KMS-11 (cell line): ENCODE results near the gene HSPA12B.

Experiments
- H2AFZ ChIP-seq: fragments of 200-600 bp; sonication (generic); 2 replicates; pipeline ENCODE4 v1.6.1; 2016; ENCODE audit warnings: antibody characterized with exemption, mixed run types, low read depth
- H3K27ac ChIP-seq: fragments of 200-600 bp; sonication (generic); 2 replicates; pipeline ENCODE4 v1.6.1; 2016; ENCODE audit warnings: mild to moderate bottlenecking, mixed run types
- H3K27me3 ChIP-seq: fragments of 200-600 bp; sonication (generic); 2 replicates; pipeline ENCODE4 v1.6.1; 2017; ENCODE audit warnings: mild to moderate bottlenecking, low read depth, mixed run types, moderate library complexity; ENCODE audit not compliant: insufficient read depth
- H3K36me3 ChIP-seq: fragments of 200-600 bp; sonication (generic); 2 replicates; pipeline ENCODE4 v1.6.1; 2017; ENCODE audit warnings: mild to moderate bottlenecking, mixed run types; ENCODE audit not compliant: insufficient read depth
- H3K4me1 ChIP-seq: fragments of 200-600 bp; sonication (generic); 2 replicates; pipeline ENCODE4 v1.6.1; 2016; ENCODE audit warnings: mild to moderate bottlenecking, low read depth, mixed run types; ENCODE audit not compliant: poor library complexity, severe bottlenecking
- H3K4me2 ChIP-seq: fragments of 200-600 bp; sonication (generic); 2 replicates; pipeline ENCODE4 v1.7.0; 2016; ENCODE audit warnings: mild to moderate bottlenecking, mixed run types
- H3K4me3 ChIP-seq: fragments of 200-600 bp; sonication (generic); IDR thresholded peaks from 2 replicates; pipeline ENCODE4 v1.6.1; 2017; ENCODE audit warnings: low read depth, low read length, mixed read lengths; ENCODE audit not compliant: insufficient read depth
- H3K79me2 ChIP-seq: fragments of 200-600 bp; sonication (generic); 2 replicates; pipeline ENCODE4 v1.6.1; 2016; ENCODE audit warnings: low read depth, mixed run types; ENCODE audit not compliant: insufficient read depth
- H3K9ac ChIP-seq: fragments of 200-600 bp; sonication (generic); 2 replicates; pipeline ENCODE4 v1.6.1; 2016; ENCODE audit warnings: mild to moderate bottlenecking, mixed run types
- H4K20me1 ChIP-seq: fragments of 200-600 bp; sonication (generic); 2 replicates; pipeline ENCODE4 v1.6.1; 2016; ENCODE audit warnings: mild to moderate bottlenecking, mixed run types; ENCODE audit not compliant: insufficient read depth
- TF ChIP-seq, protein P1 (sequence below): fragments of 200-600 bp; sonication (generic); conservative IDR thresholded peaks from 2 replicates; pipeline ENCODE4 v1.6.1; 2017; ENCODE audit warnings: low read depth, mild to moderate bottlenecking, antibody characterized with exemption, low read length, moderate library complexity, mixed read lengths

The HSPA12B gene

DNA sequence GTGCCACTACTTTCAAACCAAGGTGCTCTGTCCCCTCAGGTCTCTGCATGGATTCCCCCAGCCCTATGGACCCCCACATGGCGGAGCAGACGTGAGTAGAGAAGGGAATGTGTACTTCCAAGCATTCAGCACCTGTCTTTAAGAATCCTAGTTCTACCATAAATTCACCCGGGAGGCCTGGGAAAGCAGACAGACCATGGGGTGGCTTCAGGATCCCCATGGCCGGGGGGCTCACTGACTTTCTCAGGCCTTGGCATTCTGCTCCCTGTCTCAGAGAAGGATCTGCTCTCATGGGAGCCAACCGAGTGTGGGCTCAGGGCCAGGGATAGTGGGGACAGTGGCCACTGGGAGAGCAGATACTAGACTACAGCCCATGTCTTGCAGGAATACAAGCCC is 65.9 kb downstream of the HSPA12B start:
- H2AFZ ChIP-seq: no peak overlapping the region
- H3K27me3 ChIP-seq: no peaks in the 10 kb centered on the region
- H3K9ac ChIP-seq: peak overlapping the region; percentile 53; the same call in 1 of the 2 replicates
- no peaks in the 10 kb centered on the region for H3K36me3 ChIP-seq
- no peaks in the 10 kb centered on the region for H4K20me1 ChIP-seq
- peaks cover 18% of the 10 kb centered on the region for H3K4me1 ChIP-seq
- no peak overlapping the region for H3K4me3 ChIP-seq
- TF ChIP-seq, protein P1, sequence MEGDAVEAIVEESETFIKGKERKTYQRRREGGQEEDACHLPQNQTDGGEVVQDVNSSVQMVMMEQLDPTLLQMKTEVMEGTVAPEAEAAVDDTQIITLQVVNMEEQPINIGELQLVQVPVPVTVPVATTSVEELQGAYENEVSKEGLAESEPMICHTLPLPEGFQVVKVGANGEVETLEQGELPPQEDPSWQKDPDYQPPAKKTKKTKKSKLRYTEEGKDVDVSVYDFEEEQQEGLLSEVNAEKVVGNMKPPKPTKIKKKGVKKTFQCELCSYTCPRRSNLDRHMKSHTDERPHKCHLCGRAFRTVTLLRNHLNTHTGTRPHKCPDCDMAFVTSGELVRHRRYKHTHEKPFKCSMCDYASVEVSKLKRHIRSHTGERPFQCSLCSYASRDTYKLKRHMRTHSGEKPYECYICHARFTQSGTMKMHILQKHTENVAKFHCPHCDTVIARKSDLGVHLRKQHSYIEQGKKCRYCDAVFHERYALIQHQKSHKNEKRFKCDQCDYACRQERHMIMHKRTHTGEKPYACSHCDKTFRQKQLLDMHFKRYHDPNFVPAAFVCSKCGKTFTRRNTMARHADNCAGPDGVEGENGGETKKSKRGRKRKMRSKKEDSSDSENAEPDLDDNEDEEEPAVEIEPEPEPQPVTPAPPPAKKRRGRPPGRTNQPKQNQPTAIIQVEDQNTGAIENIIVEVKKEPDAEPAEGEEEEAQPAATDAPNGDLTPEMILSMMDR: no peak
- H3K79me2 ChIP-seq: peaks cover 7% of the 10 kb centered on the region; the same call in 1 of the 2 replicates
- H3K4me2 ChIP-seq: peak overlapping the region; percentile 95; the same call in 1 of the 2 replicates
- peak overlapping the region; percentile 38; the same call in 1 of the 2 replicates for H3K27ac ChIP-seq

DNA sequence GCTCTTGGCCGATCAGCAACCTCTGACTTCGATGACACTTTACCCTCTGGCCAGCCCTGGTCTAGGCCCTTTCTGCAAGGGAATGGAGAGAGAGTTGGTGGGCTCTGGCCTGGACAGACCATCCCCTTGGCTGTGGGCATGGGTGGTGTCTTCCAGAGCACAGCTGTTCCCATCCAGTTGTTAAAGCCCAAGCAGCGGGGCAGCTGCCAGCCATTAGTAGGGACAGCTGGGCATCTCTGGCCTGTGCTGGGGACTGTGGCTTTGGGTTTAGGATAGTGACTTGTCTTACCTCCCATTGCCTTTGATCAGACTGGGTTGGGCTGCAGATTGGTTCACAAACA is 66.4 kb downstream of the HSPA12B start:
- no peak overlapping the region for H3K9ac ChIP-seq
- peaks cover 18% of the 10 kb centered on the region for H3K4me1 ChIP-seq
- H4K20me1 ChIP-seq: no peaks in the 10 kb centered on the region
- TF ChIP-seq, protein P1: no peak
- peaks cover 7% of the 10 kb centered on the region; the same call in 1 of the 2 replicates for H3K79me2 ChIP-seq
- no peaks in the 10 kb centered on the region for H3K36me3 ChIP-seq
- H2AFZ ChIP-seq: no peak overlapping the region
- no peak overlapping the region for H3K27ac ChIP-seq
- peak overlapping the region; percentile 95; the same call in 1 of the 2 replicates for H3K4me2 ChIP-seq
- no peak overlapping the region for H3K4me3 ChIP-seq
- H3K27me3 ChIP-seq: no peaks in the 10 kb centered on the region

DNA sequence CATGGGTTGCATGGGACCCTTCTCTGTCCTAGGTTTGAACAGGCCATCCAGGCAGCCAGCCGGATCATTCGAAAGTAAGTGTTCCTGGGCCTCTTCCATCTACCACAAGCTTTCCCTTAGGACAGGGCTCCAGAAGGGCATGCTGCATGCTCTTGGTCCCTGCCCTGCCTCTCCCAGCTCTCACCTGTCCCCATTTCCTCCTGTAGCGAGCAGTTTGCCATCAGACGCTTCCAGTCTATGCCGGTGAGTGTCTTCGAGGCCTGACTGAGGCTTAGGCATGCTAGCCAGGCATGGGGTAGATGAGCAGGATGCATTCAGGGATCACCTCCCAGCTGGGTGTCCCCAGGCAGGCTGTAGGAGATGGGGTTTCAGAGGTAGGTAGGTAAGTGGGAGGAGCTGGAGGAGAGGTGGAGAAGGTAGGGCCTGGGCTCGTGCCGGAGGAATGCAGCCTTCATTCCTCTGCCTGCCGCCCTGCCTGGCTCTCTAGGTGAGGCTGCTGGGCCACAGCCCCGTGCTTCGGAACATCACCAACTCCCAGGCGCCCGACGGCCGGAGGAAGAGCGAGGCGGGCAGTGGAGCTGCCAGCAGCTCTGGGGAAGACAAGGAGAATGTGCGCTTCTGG is 67.9 kb downstream of the HSPA12B start:
- Histone ChIP-seq H3K4me2 (no peak overlapping the region), H4K20me1 (no peaks in the 10 kb centered on the region), H3K9ac (no peak overlapping the region), H3K36me3 (no peaks in the 10 kb centered on the region), H3K4me1 (peaks cover 18% of the 10 kb centered on the region), H3K79me2 (peaks cover 7% of the 10 kb centered on the region; the same call in 1 of the 2 replicates), H3K27me3 (no peaks in the 10 kb centered on the region), H3K4me3 (no peak overlapping the region), H2AFZ (no peak overlapping the region), H3K27ac (no peak overlapping the region)
- TF ChIP-seq, protein P1: no peak

DNA sequence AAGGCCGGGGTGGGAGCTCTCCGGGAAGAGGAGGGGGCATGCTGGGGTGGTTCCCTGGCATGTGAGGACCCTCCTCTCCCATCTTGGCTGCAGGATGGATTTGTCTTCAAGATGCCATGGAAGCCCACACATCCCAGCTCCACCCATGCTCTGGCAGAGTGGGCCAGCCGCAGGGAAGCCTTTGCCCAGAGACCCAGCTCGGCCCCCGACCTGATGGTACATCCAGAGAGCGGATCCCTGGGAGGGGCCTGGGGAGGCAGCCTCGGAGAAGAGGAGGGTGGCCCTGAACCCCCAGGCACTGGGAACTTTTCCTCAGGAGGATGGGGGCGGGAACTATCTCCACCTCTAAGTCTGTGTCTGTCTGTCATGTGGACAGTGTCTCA is 68.4 kb downstream of the HSPA12B start:
- Histone ChIP-seq H3K4me2 (no peak overlapping the region), H3K79me2 (peaks cover 7% of the 10 kb centered on the region; the same call in 1 of the 2 replicates), H3K4me1 (peaks cover 18% of the 10 kb centered on the region), H2AFZ (no peak overlapping the region), H3K27me3 (no peaks in the 10 kb centered on the region), H3K9ac (no peak overlapping the region), H3K27ac (no peak overlapping the region), H3K4me3 (no peak overlapping the region), H4K20me1 (no peaks in the 10 kb centered on the region), H3K36me3 (no peaks in the 10 kb centered on the region)
- TF ChIP-seq, protein P1: no peak
